ENCODE measurements around the gene CDK5RAP2. TPM values are rescaled to one million over a fixed set of nuclear protein-coding genes. Genes with fewer than 3 reads are reported as not detected.

CDK5RAP2 gene
- polyA plus RNA-seq, 1 donor (not counting 4 experiments of a cell fraction or from before 2014, with no cell fraction given), result 22.4 TPM

- Histone ChIP-seq H3K27ac (ENCODE audit: control insufficient read depth, insufficient read depth, low read length) (no peak overlapping the region), H3K4me1 (ENCODE audit: control insufficient read depth, extremely low read depth, insufficient read depth, low read length) (no peaks in the 10 kb centered on the region), H3K9me1 (ENCODE audit: control insufficient read depth, extremely low read depth, insufficient read depth, low read length) (no peaks in the 10 kb centered on the region), H3K36me3 (ENCODE audit: control insufficient read depth in 2 of 2, extremely low read depth in 1 of 2, insufficient read depth in 2 of 2, low read length in 2 of 2) (no peaks in the 10 kb centered on the region), H2AFZ (ENCODE audit: control insufficient read depth, low read length) (no peak overlapping the region), H3K9me3 (ENCODE audit: control insufficient read depth, low read depth, low read length) (no peaks in the 10 kb centered on the region), H3K4me3 (ENCODE audit: control insufficient read depth in 2 of 3, extremely low read depth in 1 of 3, insufficient read depth in 2 of 3, low read depth in 1 of 3, low read length in 3 of 3) (no peak overlapping the region), H3K4me2 (ENCODE audit: control insufficient read depth, extremely low read depth, insufficient read depth, low read depth, low read length) (no peak overlapping the region), H4K20me1 (ENCODE audit: control insufficient read depth, extremely low read depth, insufficient read depth, low read length) (no peaks in the 10 kb centered on the region), H3K79me2 (ENCODE audit: control insufficient read depth, insufficient read depth, low read length) (no peaks in the 10 kb centered on the region), H3K27me3 (ENCODE audit: control insufficient read depth, extremely low read depth, insufficient read depth, low read length) (no peaks in the 10 kb centered on the region), H3K9ac (ENCODE audit: control insufficient read depth, extremely low read depth, insufficient read depth, low read length) (no peak overlapping the region)
- no peak for DNase-seq (ENCODE audit: low read depth, low spot score)
- dilution Hi-C loops (cut with MboI; ENCODE audit: extremely low pct_ligation_motif_present, low sequenced_read_pairs), result no loop called here
- no peak for TF ChIP-seq EZH2 (IDR thresholded peaks at IDR 0.05; ENCODE audit: low read length)
- TF ChIP-seq, protein P1, sequence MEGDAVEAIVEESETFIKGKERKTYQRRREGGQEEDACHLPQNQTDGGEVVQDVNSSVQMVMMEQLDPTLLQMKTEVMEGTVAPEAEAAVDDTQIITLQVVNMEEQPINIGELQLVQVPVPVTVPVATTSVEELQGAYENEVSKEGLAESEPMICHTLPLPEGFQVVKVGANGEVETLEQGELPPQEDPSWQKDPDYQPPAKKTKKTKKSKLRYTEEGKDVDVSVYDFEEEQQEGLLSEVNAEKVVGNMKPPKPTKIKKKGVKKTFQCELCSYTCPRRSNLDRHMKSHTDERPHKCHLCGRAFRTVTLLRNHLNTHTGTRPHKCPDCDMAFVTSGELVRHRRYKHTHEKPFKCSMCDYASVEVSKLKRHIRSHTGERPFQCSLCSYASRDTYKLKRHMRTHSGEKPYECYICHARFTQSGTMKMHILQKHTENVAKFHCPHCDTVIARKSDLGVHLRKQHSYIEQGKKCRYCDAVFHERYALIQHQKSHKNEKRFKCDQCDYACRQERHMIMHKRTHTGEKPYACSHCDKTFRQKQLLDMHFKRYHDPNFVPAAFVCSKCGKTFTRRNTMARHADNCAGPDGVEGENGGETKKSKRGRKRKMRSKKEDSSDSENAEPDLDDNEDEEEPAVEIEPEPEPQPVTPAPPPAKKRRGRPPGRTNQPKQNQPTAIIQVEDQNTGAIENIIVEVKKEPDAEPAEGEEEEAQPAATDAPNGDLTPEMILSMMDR (optimal IDR thresholded peaks at IDR 0.05 in 1 of 3, IDR thresholded peaks at IDR 0.05 in 1 of 3, conservative IDR thresholded peaks at IDR 0.05 in 1 of 3; ENCODE audit: extremely low read depth in 1 of 3, insufficient read depth in 2 of 3, low read length in 3 of 3), result no peak
- FAIRE-seq, result no peak
Observed at GRCh38 chr9:120593250-120593954, 13.4 kb upstream of the CDK5RAP2 start.

DNA sequence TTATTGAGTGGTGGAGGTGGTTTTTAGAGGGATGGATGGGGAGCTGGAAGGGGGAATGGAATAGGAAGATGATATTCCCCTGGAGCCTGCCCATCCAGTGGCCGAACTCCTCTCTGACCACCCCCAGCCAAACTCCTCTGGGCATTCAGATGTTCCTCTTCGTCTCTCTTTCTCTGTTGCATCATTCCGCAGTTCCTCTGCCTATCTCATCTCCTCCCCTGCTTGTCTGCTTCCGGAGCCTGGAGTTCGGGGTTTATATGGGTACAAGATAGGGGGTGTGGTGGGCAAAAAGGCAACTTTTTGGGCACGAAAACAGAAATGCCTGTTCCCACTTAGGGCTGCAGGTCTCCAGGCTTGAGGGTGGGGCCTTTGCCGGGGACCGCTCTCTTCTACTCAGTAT lies 12.2 kb upstream of the CDK5RAP2 start:
- Histone ChIP-seq H3K9ac (ENCODE audit: control insufficient read depth, extremely low read depth, insufficient read depth, low read length) (no peak overlapping the region), H3K4me2 (ENCODE audit: control insufficient read depth, extremely low read depth, insufficient read depth, low read depth, low read length) (no peak overlapping the region), H3K9me3 (ENCODE audit: control insufficient read depth, low read depth, low read length) (no peaks in the 10 kb centered on the region), H3K9me1 (ENCODE audit: control insufficient read depth, extremely low read depth, insufficient read depth, low read length) (no peaks in the 10 kb centered on the region), H2AFZ (ENCODE audit: control insufficient read depth, low read length) (no peak overlapping the region), H3K4me1 (ENCODE audit: control insufficient read depth, extremely low read depth, insufficient read depth, low read length) (no peaks in the 10 kb centered on the region), H3K27me3 (ENCODE audit: control insufficient read depth, extremely low read depth, insufficient read depth, low read length) (no peaks in the 10 kb centered on the region), H4K20me1 (ENCODE audit: control insufficient read depth, extremely low read depth, insufficient read depth, low read length) (no peaks in the 10 kb centered on the region), H3K4me3 (ENCODE audit: control insufficient read depth in 2 of 3, extremely low read depth in 1 of 3, insufficient read depth in 2 of 3, low read depth in 1 of 3, low read length in 3 of 3) (no peak overlapping the region), H3K79me2 (ENCODE audit: control insufficient read depth, insufficient read depth, low read length) (no peaks in the 10 kb centered on the region), H3K36me3 (ENCODE audit: control insufficient read depth in 2 of 2, extremely low read depth in 1 of 2, insufficient read depth in 2 of 2, low read length in 2 of 2) (no peaks in the 10 kb centered on the region), H3K27ac (ENCODE audit: control insufficient read depth, insufficient read depth, low read length) (no peak overlapping the region)
- dilution Hi-C loops (cut with MboI; ENCODE audit: extremely low pct_ligation_motif_present, low sequenced_read_pairs), result no loop called here
- no peak for TF ChIP-seq EZH2 (IDR thresholded peaks at IDR 0.05; ENCODE audit: low read length)
- TF ChIP-seq, protein P1 (optimal IDR thresholded peaks at IDR 0.05 in 1 of 3, IDR thresholded peaks at IDR 0.05 in 1 of 3, conservative IDR thresholded peaks at IDR 0.05 in 1 of 3; ENCODE audit: extremely low read depth in 1 of 3, insufficient read depth in 2 of 3, low read length in 3 of 3), result no peak
- DNase-seq (ENCODE audit: low read depth, low spot score) (no peak), FAIRE-seq (no peak)
